AG04449 (cell line): ENCODE measurements around the gene GPC5.

Source experiments
- CTCF ChIA-PET: fragments of 350-600 bp; formaldehyde crosslinking; extraction: SDS; loops from one replicate; lab custom pipeline; 2021; ENCODE audit warnings: antibody characterized with exemption; lab: Yijun Ruan, JAX
- POLR2A ChIA-PET: fragments of 400-600, 350-600 bp; formaldehyde crosslinking; extraction: SDS; loops from one replicate; lab custom pipeline; 2020; ENCODE audit warnings: antibody characterized with exemption, inconsistent platforms; lab: Yijun Ruan, JAX
- DNase-seq: peaks from one replicate; pipeline ENCODE4 v3.0.0-alpha.2; 2010; ENCODE audit warnings: low read depth, low spot score
- H3K4me3 ChIP-seq: 2 replicates; pipeline ENCODE4 v1.5.1; 2011; ENCODE audit warnings: low read depth, mild to moderate bottlenecking, control low read depth, low read length
- TF ChIP-seq, protein P1 (sequence below): IDR thresholded peaks from one replicate; pipeline ENCODE4 v1.5.1; 2011; ENCODE audit warnings: mild to moderate bottlenecking, moderate library complexity, low read length, control low read depth, inconsistent platforms; ENCODE audit not compliant: insufficient read depth; ENCODE audit errors: missing control alignments

The GPC5 gene

DNA sequence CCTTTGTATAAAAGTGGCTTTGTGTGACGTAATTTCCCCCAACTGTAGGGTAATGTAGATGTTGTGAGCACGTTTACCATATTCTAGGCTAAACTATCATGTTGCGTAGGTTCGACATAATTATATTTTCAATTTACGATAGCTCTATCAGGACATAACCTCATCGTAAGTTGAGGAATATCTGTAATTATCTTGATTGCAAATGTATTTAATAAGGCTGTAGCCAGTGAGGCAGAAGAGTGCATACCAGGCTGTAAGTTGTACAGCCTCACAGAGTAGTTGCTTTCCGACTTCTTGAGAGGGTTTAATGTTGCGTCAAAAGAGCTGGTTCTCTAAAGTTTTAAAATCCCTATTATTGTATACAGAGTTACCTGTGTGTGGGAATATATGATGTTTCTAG is 988.8 kb downstream of the GPC5 start:
- CTCF ChIA-PET = no interaction called here
- H3K4me3 ChIP-seq = no peak overlapping the region
- POLR2A ChIA-PET = no interaction called here
- DNase-seq = no peak
- TF ChIP-seq, protein P1, sequence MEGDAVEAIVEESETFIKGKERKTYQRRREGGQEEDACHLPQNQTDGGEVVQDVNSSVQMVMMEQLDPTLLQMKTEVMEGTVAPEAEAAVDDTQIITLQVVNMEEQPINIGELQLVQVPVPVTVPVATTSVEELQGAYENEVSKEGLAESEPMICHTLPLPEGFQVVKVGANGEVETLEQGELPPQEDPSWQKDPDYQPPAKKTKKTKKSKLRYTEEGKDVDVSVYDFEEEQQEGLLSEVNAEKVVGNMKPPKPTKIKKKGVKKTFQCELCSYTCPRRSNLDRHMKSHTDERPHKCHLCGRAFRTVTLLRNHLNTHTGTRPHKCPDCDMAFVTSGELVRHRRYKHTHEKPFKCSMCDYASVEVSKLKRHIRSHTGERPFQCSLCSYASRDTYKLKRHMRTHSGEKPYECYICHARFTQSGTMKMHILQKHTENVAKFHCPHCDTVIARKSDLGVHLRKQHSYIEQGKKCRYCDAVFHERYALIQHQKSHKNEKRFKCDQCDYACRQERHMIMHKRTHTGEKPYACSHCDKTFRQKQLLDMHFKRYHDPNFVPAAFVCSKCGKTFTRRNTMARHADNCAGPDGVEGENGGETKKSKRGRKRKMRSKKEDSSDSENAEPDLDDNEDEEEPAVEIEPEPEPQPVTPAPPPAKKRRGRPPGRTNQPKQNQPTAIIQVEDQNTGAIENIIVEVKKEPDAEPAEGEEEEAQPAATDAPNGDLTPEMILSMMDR = no peak

DNA sequence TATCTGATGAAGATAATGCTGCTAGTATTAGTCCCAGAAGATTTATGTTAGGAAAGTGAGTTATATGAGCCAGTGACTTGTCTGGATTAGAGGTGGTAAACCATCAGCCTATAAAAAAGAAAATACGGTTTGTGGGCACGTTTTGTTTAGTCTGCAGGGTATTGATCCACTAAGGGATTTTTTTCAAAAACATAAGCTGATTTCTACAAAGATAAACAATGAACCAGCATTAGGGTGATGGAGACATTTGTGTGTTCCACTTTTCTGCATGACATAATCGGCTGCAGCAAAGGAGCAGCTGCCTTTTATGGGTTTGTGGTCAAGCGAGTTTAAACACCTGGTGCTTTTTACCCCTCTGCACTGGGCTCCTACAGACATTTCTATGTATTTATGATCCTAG is 991.8 kb downstream of the GPC5 start:
- TF ChIP-seq, protein P1 = no peak
- no peak overlapping the region for H3K4me3 ChIP-seq
- POLR2A ChIA-PET = no interaction called here
- CTCF ChIA-PET = no interaction called here
- DNase-seq = no peak

DNA sequence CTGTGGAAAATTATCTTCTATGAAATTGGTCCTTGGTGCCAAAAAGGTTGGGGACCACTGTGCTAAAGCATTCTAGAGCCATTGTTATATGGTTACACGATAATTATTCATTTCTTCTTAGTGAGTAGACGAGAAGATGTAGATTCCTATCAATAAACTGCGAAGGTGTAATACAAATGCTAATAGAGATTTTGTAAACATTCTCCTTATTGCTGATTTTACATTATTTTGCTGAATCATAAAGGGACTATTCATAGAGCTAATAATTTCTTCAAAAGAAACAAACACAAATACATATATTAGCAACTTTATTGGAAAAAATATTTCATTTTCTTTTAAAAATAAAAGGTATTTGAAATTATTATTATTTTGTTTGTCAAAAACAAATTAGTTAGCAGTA is 1005.2 kb downstream of the GPC5 start:
- no peak for DNase-seq
- TF ChIP-seq, protein P1 = no peak
- ChIA-PET CTCF (no interaction called here), POLR2A (no interaction called here)
- no peak overlapping the region for H3K4me3 ChIP-seq

DNA sequence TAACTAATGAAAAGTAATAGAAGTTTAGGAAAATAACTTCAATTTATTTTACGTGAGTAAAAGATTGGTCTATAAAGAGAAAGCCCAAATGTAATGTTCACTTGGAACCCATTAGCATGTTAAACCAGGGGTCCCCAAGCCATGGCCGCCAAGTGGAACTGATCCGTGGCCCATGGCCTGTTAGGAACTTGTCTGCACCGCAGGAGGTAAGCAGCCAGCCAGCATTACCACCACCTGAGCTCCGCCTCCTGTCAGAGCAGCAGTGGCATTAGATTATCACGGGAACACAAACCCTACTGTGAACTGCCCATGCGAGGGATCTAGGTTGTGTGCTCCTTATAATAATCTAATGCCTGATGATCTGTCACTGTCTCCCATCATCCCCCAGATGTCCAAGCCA is 1009.4 kb downstream of the GPC5 start:
- no peak overlapping the region for H3K4me3 ChIP-seq
- TF ChIP-seq, protein P1 = no peak
- POLR2A ChIA-PET = no interaction called here
- DNase-seq = no peak
- CTCF ChIA-PET = no interaction called here

DNA sequence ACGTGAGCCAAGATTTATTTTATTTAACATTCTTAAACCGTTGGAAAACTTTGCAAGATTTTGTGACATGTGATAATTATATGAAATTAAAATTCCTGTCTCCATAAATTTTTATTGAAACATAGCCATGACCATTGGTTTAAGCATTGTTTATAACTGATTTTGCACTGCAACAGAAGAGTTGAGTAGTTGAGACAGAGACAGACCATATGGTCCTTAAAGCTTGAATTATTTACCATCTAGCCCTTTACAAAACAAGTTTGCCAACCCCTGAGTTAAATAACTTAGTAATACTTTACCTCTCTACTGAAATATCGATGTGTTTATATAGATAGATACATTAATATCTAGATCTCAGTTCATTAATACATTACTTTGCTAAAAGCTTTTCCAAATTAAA is 1014.1 kb downstream of the GPC5 start:
- ChIA-PET POLR2A (no interaction called here), CTCF (no interaction called here)
- DNase-seq = no peak
- TF ChIP-seq, protein P1 = no peak
- H3K4me3 ChIP-seq = no peak overlapping the region

DNA sequence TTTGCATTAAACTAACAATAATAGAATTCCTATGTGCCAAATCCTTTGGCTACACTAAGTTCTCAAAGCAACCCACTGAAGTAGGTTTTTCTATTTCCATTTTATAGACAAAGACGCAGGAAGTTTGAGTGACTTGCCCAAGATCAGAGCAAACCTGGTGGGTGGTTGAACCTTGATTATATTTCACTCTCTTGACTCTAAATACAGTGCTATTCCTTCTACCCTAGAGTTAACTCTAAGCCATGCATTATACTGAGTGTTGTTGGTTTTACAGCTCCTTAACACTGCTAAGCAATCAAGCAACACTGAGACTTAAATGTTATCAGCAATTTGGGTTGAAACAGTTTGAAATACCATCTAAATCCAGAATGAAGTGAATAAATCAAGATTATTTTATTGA is 1014.6 kb downstream of the GPC5 start:
- ChIA-PET CTCF (no interaction called here), POLR2A (no interaction called here)
- TF ChIP-seq, protein P1 = no peak
- DNase-seq = no peak
- no peak overlapping the region for H3K4me3 ChIP-seq
